HEK293 (cell line): ENCODE measurements around the gene CMTM4.

ENCODE experiments used
- CTCF ChIA-PET: fragments of 350-600 bp; formaldehyde crosslinking; extraction: SDS; loops from one replicate; lab custom pipeline; 2021; ENCODE audit warnings: antibody characterized with exemption; lab: Yijun Ruan, JAX
- POLR2A ChIA-PET: fragments of 300-600 bp; formaldehyde crosslinking; extraction: SDS; loops from one replicate; lab custom pipeline; 2020; ENCODE audit warnings: antibody characterized with exemption, inconsistent platforms; lab: Yijun Ruan, JAX
- H3K27ac ChIP-seq: fragments of 200-500 bp; sonication (Bioruptor generic); 2 replicates; pipeline ENCODE4 v1.5.1; 2014; ENCODE audit warnings: low read depth, low read length, control low read depth, inconsistent platforms; ENCODE audit errors: extremely low read depth
- H3K36me3 ChIP-seq, 2 experiments: fragments of 200-500 bp in 1 of 2; sonication (Bioruptor generic) in 1 of 2; 1 replicate in 1 of 2; 2 replicates in 1 of 2; pipeline ENCODE4 v1.5.1; 2014 to 2017; ENCODE audit warnings: inconsistent platforms in 2 of 2, low read length in 2 of 2; ENCODE audit not compliant: control insufficient read depth in 2 of 2, insufficient read depth in 1 of 2
- H3K4me1 ChIP-seq: fragments of 200-500 bp; sonication (Bioruptor generic); 2 replicates; pipeline ENCODE4 v1.5.1; 2014; ENCODE audit warnings: mild to moderate bottlenecking, low read length, inconsistent platforms; ENCODE audit not compliant: control insufficient read depth, insufficient read depth
- H3K4me3 ChIP-seq: 2 replicates; pipeline ENCODE4 v1.5.1; 2011; ENCODE audit warnings: low read depth, mild to moderate bottlenecking, control low read depth, low read length, moderate library complexity
- H3K9me3 ChIP-seq: fragments of 200-500 bp; sonication (Bioruptor generic); 2 replicates; pipeline ENCODE4 v1.5.1; 2014; ENCODE audit warnings: low read depth, low read length, inconsistent platforms; ENCODE audit not compliant: control insufficient read depth, insufficient read depth
- CTCF ChIP-seq: fragments of 450-650 bp; formaldehyde crosslinking; IDR thresholded peaks from 2 replicates; pipeline ENCODE4 v1.5.1; 2016; ENCODE audit warnings: missing biosample characterization, missing genetic modification characterization
- ELK4 ChIP-seq: IDR thresholded peaks from 2 replicates; pipeline ENCODE4 v1.6.1; 2011; ENCODE audit warnings: mild to moderate bottlenecking, low read depth, low read length, borderline replicate concordance
- FEZF1 ChIP-seq: fragments of 450-650 bp; formaldehyde crosslinking; IDR thresholded peaks from 2 replicates; pipeline ENCODE4 v1.5.1; 2016; ENCODE audit warnings: missing biosample characterization, missing genetic modification characterization
- HIC1 ChIP-seq: fragments of 450-650 bp; formaldehyde crosslinking; IDR thresholded peaks from 2 replicates; pipeline ENCODE4 v1.5.1; 2016; ENCODE audit warnings: missing biosample characterization, missing genetic modification characterization
- REPIN1 ChIP-seq: fragments of 450-650 bp; formaldehyde crosslinking; IDR thresholded peaks from 2 replicates; pipeline ENCODE4 v1.5.1; 2017; ENCODE audit warnings: missing biosample characterization, missing genetic modification characterization, low read depth
- SP3 ChIP-seq: fragments of 450-650 bp; formaldehyde crosslinking; IDR thresholded peaks from 2 replicates; pipeline ENCODE4 v1.5.1; 2016; ENCODE audit warnings: missing biosample characterization, missing genetic modification characterization
- WT1 ChIP-seq: fragments of 450-650 bp; formaldehyde crosslinking; IDR thresholded peaks from 2 replicates; pipeline ENCODE4 v1.5.1; 2016; ENCODE audit warnings: missing biosample characterization, missing genetic modification characterization
- ZBTB11 ChIP-seq: fragments of 450-650 bp; formaldehyde crosslinking; conservative IDR thresholded peaks from 2 replicates; pipeline ENCODE4 v1.5.1; 2016; ENCODE audit warnings: low read depth, missing biosample characterization, missing genetic modification characterization
- ZBTB49 ChIP-seq: fragments of 450-650 bp; formaldehyde crosslinking; IDR thresholded peaks from 2 replicates; pipeline ENCODE4 v1.5.1; 2016; ENCODE audit warnings: missing biosample characterization, missing genetic modification characterization, low read depth
- ZFHX2 ChIP-seq: fragments of 450-650 bp; formaldehyde crosslinking; conservative IDR thresholded peaks from 2 replicates; pipeline ENCODE4 v1.5.1; 2016; ENCODE audit warnings: missing biosample characterization, missing genetic modification characterization
- ZFP37 ChIP-seq: fragments of 450-650 bp; formaldehyde crosslinking; IDR thresholded peaks from 2 replicates; pipeline ENCODE4 v1.5.1; 2016; ENCODE audit warnings: missing biosample characterization, missing genetic modification characterization
- ZIC2 ChIP-seq: fragments of 450-650 bp; formaldehyde crosslinking; IDR thresholded peaks from 2 replicates; pipeline ENCODE4 v1.5.1; 2016; ENCODE audit warnings: missing biosample characterization, missing genetic modification characterization
- ZNF140 ChIP-seq: fragments of 450-650 bp; formaldehyde crosslinking; IDR thresholded peaks from 2 replicates; pipeline ENCODE4 v1.5.1; 2016; ENCODE audit warnings: missing biosample characterization, missing genetic modification characterization
- ZNF19 ChIP-seq: fragments of 450-650 bp; formaldehyde crosslinking; IDR thresholded peaks from 2 replicates; pipeline ENCODE4; 2016; ENCODE audit warnings: missing biosample characterization, missing genetic modification characterization, low read depth
- ZNF521 ChIP-seq: fragments of 450-650 bp; formaldehyde crosslinking; IDR thresholded peaks from 2 replicates; pipeline ENCODE4 v1.5.1; 2017; ENCODE audit warnings: missing biosample characterization, mild to moderate bottlenecking, missing genetic modification characterization
- ZNF558 ChIP-seq: fragments of 450-650 bp; formaldehyde crosslinking; IDR thresholded peaks from 2 replicates; pipeline ENCODE4 v1.5.1; 2016; ENCODE audit warnings: missing biosample characterization, missing genetic modification characterization
- ZNF843 ChIP-seq: fragments of 450-650 bp; formaldehyde crosslinking; IDR thresholded peaks from 2 replicates; pipeline ENCODE4 v1.5.1; 2016; ENCODE audit warnings: missing biosample characterization, missing genetic modification characterization

The CMTM4 gene

GRCh38 chr16:66676599-66676998 is 19.9 kb downstream of the CMTM4 start:
- CTCF ChIA-PET = no interaction called here
- H3K4me1 ChIP-seq = no peaks in the 10 kb centered on the region; the same call in 1 of the 2 replicates
- POLR2A ChIA-PET = no interaction called here
- peaks cover 0 to 17% of the 10 kb centered on the region in 2 experiments; a peak in 2 of 3 replicates for H3K36me3 ChIP-seq
- H3K9me3 ChIP-seq = no peaks in the 10 kb centered on the region
- H3K4me3 ChIP-seq = no peak overlapping the region
- TF ChIP-seq ZNF558 (no peak), ZNF140 (no peak), ZNF521 (tag by site-specific recombination) (no peak), HIC1 (tag by site-specific recombination) (no peak), REPIN1 (tag by site-specific recombination) (no peak), ZNF843 (tag by site-specific recombination) (no peak), ZBTB49 (tag by site-specific recombination) (no peak), CTCF (tag by site-specific recombination) (no peak), ZFP37 (tag by site-specific recombination) (no peak), ZFHX2 (tag by site-specific recombination) (no peak), SP3 (tag by site-specific recombination) (no peak), WT1 (tag by site-specific recombination) (no peak), ELK4 (no peak)
- no peak overlapping the region for H3K27ac ChIP-seq

- H3K4me3 ChIP-seq = no peak overlapping the region
- H3K4me1 ChIP-seq = no peaks in the 10 kb centered on the region; the same call in 1 of the 2 replicates
- ChIA-PET POLR2A (no interaction called here), CTCF (no interaction called here)
- TF ChIP-seq ZIC2 (no peak), ZNF19 (tag by site-specific recombination) (no peak), FEZF1 (tag by site-specific recombination) (no peak), ZBTB11 (no peak)
- H3K9me3 ChIP-seq = no peaks in the 10 kb centered on the region
- H3K27ac ChIP-seq = no peak overlapping the region
- H3K36me3 ChIP-seq = peaks cover 0 to 17% of the 10 kb centered on the region in 2 experiments; a peak in 2 of 3 replicates
Observed at GRCh38 chr16:66673691-66674090, 22.9 kb downstream of the CMTM4 start.
